Progenitor cell of endocrine pancreas (in vitro differentiated cells): Measurements from ENCODE around the gene ATG14. TPM values are rescaled to one million over a fixed set of nuclear protein-coding genes. Genes with fewer than 3 reads are reported as not detected.

ENCODE experiments used
- DNase-seq: peaks from one replicate; pipeline ENCODE4 v3.0.0; 2021; ENCODE audit warnings: low spot score; ENCODE audit not compliant: unreplicated experiment
- H3K27ac Mint-ChIP-seq: 2 replicates; pipeline ENCODE4 v1.8.0; 2021; ENCODE audit warnings: mild to moderate bottlenecking, moderate library complexity, mixed read lengths
- H3K27me3 Mint-ChIP-seq: 2 replicates; pipeline ENCODE4 v1.8.0; 2021; ENCODE audit warnings: mixed read lengths
- H3K36me3 Mint-ChIP-seq: 2 replicates; pipeline ENCODE4 v1.8.0; 2022; ENCODE audit warnings: mixed read lengths; ENCODE audit not compliant: insufficient read depth
- H3K4me1 Mint-ChIP-seq: 2 replicates; pipeline ENCODE4 v1.8.0; 2021; ENCODE audit warnings: low read depth, mixed read lengths
- H3K4me3 Mint-ChIP-seq: 2 replicates; pipeline ENCODE4 v1.8.0; 2021; ENCODE audit warnings: low read depth, mild to moderate bottlenecking, moderate library complexity, mixed read lengths
- H3K9me3 Mint-ChIP-seq: 2 replicates; pipeline ENCODE4 v1.8.0; 2021; ENCODE audit warnings: low read depth, mixed read lengths
- total RNA-seq: library from RNA; stranded (reverse); gene quantifications from 2 replicates; pipeline ENCODE4 v1.2.1, GENCODE V29; 2021
- TF ChIP-seq, protein P1 (sequence below): fragments of 200-600 bp; sonication (generic); IDR thresholded peaks from one replicate; pipeline ENCODE4 v1.5.0; 2021; ENCODE audit warnings: antibody characterized with exemption, mild to moderate bottlenecking; ENCODE audit not compliant: unreplicated experiment

ATG14 gene
- total RNA-seq, 1 donor from 2014 or later, result 14.9 TPM

DNA sequence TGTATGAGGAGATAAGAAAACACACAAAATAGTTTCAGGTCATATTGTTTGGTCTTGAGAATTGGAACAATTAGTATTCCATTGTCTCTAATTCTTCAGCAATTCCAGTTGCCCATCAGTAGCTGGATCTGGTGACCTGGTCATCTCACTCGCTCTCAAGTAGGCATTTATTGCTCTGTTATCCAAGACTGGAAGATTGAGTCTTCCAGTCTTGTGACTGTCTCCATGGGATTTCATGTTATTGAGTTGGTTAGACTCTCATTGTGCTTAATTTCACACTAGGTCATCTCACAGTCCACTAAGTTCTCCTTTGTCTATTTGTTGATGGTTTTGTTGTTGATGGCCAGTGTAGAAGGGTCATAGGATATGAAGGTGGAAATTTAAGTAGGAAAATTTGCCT, 92.9 kb downstream of the ATG14 start:
- Mint-ChIP-seq H3K36me3 (peaks cover 27% of the 10 kb centered on the region), H3K27ac (no peak overlapping the region), H3K27me3 (no peaks in the 10 kb centered on the region), H3K4me1 (peaks cover 7% of the 10 kb centered on the region), H3K4me3 (no peak overlapping the region), H3K9me3 (peaks cover 5% of the 10 kb centered on the region)
- TF ChIP-seq, protein P1, sequence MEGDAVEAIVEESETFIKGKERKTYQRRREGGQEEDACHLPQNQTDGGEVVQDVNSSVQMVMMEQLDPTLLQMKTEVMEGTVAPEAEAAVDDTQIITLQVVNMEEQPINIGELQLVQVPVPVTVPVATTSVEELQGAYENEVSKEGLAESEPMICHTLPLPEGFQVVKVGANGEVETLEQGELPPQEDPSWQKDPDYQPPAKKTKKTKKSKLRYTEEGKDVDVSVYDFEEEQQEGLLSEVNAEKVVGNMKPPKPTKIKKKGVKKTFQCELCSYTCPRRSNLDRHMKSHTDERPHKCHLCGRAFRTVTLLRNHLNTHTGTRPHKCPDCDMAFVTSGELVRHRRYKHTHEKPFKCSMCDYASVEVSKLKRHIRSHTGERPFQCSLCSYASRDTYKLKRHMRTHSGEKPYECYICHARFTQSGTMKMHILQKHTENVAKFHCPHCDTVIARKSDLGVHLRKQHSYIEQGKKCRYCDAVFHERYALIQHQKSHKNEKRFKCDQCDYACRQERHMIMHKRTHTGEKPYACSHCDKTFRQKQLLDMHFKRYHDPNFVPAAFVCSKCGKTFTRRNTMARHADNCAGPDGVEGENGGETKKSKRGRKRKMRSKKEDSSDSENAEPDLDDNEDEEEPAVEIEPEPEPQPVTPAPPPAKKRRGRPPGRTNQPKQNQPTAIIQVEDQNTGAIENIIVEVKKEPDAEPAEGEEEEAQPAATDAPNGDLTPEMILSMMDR, result no peak
- no peak for DNase-seq

DNA sequence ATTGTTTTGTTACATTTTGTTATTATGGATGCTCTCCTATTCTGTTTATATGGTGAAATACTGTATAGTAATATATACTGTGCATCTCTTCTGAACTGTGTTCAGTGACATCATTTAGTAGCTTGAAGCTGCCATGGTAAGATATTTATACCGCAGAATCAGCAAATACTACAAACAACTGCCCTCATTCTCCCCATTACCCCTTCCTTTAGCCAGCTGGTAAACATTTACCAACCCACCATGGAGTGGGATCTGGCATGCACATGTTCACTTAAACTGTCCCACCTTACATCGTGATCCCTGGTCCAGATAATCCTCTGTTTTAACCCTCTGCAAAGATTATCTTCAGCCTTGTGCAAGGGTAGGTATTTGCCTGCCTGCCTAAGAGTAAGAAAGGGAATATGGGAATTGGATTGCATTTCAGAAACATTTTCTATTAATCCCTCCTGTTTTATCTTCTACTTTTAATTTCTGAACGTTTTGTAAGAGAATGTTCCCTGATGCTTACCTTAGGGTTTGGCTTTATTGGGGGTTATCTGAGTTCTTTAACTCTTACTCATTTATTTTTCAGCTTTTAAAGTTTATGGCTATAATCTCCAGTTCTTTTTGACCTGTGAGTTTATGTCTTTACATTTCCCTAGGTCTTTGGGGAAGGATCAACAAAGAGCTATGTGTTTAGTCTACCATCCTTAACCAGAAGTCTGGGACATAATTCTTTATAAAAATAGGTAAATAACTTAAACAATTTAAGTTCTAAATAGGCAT, 93.9 kb downstream of the ATG14 start:
- H3K27ac Mint-ChIP-seq, result peak overlapping the region; percentile 27
- no peak for DNase-seq
- H3K9me3 Mint-ChIP-seq, result peaks cover 14% of the 10 kb centered on the region
- H3K27me3 Mint-ChIP-seq, result no peaks in the 10 kb centered on the region
- no peak overlapping the region for H3K4me3 Mint-ChIP-seq
- peaks cover 34% of the 10 kb centered on the region for H3K36me3 Mint-ChIP-seq
- H3K4me1 Mint-ChIP-seq, result peaks cover 7% of the 10 kb centered on the region
- TF ChIP-seq, protein P1, result no peak

DNA sequence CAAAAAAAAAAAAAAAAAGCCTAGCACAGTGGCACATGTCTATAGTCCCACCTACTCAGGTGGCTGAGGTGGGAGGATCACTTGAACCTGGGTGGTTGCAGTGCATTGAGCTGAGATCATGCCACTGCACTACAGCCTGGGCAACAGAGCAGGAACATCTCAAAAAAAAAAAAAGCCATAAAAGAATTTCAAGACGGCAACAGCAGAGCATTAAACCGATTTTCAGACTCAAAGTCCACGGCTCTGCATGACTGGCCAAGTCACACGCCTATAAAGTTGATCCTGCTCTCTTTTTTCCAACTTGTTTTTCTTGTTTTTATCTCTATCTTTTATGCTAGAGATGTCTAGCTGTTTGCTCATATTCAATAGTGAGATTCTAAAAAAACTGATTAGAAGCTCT, 95.1 kb downstream of the ATG14 start:
- H3K27ac Mint-ChIP-seq, result peak overlapping the region; percentile 85
- TF ChIP-seq, protein P1, result no peak
- peaks cover 7% of the 10 kb centered on the region for H3K4me1 Mint-ChIP-seq
- H3K36me3 Mint-ChIP-seq, result peaks cover 41% of the 10 kb centered on the region
- no peak for DNase-seq
- H3K27me3 Mint-ChIP-seq, result no peaks in the 10 kb centered on the region
- peaks cover 14% of the 10 kb centered on the region for H3K9me3 Mint-ChIP-seq
- no peak overlapping the region for H3K4me3 Mint-ChIP-seq

Other genes starting within 250 kb of the ATG14 start
- 31.2 and 32.9 TPM in 2 replicates for gene DLGAP5, start 220.2 kb downstream of the ATG14 start, total RNA-seq
- gene FBXO34, start 140.4 kb downstream of the ATG14 start, total RNA-seq, result 32.1 and 32.4 TPM in 2 replicates
- not detected in 2 replicates for gene TBPL2, start 28.8 kb upstream of the ATG14 start, total RNA-seq
- 155 and 158 TPM in 2 replicates for gene KTN1, start 168.4 kb upstream of the ATG14 start, total RNA-seq